Stimulated activated CD4-positive, alpha-beta T cell treated with anti-CD3 and anti-CD28 coated beads, Interleukin-1b, Interleukin-23, amount 100 ng/mL, for 48 hours (primary cell): ENCODE results near the gene SRSF1.

Experiments used
- DNase-seq: peaks from one replicate; pipeline ENCODE4 v3.0.0-alpha.2; 2020

Gene SRSF1

DNA sequence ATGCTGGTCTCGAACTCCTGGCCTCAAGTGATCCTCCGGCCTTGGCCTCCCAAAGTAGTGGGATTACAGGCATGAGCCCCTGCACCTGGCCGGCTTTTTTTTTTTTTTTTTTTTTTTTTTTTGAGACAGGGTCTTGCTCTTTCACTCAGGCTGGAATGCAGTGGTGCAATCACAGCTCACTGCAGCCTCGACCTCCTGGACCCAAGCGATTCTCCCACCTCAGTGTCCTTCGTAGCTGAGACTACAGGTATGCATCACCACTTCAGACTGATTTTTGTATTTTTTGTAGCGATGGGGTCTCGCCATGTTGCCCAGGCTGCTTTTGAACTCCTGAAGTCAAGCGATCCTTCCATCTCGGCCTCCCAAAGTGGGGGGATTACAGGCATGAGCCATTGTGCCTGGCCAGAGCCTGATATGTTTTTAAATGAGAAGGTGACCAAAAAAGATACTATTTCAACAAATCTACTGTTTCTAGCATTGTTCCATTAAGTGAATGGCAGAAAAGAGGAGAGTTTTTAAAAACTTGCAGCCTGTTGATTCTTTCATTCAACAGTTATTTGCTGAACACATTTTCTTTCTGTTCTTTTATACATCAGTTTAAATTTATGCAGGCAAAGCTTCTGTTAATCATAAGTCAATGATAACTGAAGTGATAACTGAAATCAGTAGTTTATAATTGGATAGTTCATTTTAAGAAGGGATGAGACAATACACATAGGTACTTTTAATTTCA, 3.2 kb upstream of the SRSF1 start:
- no peak for DNase-seq

DNA sequence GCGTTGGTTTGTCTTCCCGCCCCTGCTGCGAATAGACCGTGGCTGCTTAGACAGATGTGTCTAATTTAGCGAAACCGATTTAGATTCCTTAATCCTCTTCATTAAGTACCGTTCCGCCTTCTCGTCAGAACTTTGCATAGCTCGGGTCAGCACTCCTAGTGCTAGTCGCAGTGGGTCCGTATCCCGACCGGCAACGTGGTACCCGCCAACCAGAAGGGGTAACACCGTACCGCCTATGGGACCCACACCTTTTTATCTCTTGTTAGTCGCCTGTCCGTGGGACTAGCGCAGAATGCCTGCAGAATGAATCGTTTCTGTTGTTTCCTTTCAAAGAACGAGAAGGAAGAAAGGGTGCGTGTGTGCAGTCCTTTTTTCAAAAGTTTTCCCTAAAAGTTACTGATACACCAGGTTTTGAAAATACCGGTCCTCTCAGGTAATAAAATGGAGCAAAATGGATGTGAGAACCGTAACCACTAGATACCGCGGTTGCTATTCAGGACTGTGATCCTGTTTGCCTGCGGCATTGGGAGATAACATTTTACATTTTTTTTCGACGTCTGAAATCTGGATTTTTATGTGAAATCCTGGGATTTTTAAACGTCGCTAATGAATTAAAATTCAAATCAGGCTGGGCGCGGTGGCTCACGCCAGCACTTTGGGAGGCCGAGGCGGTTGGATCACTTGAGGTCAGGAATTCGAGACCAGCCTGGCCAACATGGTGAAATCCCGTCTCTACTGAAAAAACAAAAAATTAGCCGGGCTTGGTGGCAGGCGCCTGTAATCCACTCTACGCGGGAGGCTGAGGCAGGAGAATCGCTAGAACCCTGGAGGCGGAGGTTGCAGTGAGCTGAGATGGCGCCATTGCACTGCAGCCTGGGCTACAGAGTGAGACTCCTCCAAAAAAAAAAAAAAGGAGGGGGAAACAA, 998 bp upstream of the SRSF1 start:
- peak; percentile 25 for DNase-seq

DNA sequence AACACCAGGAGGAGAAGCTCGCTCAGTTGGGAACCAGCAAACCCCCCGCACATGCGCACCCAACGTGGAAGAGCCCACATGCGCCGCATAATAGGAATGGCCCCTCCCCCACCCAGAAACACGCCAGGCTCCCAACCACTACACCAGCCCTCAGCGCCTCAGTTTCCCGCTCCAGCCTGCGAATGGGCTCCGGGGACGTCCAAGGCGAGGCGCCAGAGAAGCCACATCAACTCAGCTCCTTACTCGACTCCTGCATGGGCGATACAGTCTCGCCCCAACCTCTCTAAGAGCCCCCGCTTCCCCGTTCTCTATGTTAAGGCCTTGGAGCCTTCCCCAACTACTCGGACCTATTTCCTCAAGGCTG, 504 bp downstream of the SRSF1 start:
- DNase-seq, result peak; percentile 70

DNA sequence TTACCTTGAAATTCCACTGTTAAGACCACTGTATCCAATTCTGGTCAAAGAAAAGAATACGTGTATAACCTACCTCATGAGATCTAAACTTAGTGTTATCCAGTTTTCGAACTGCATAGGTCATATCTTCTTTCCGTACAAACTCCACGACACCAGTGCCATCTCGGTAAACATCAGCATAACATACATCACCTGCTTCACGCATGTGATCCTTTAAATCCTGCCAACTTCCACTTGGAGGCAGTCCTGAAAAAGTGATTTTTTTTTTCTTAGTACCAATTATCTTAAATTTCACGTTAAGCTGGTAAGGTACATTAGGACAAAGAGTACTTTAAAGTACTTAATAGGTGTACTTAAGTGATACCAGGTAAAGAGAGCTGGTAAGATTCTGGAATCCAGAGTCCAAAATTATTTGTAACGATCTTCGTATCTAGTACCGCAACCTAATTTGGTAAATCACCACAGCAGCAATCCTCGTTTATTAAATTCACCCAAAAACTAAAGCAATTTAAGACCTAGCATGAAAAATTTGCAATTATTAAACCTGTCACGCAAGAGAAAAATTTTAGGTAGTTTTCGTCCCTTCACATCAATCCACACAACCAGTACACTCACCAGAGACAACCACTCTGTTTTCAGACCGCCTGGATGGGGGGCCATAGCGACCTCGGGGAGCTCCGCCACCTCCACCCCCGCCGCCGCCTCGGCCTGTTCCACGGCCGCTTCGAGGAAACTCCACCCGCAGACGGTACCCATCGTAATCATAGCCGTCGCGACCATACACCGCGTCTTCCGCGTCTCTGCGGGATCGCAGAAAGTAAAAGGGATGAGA, 1.1 kb downstream of the SRSF1 start:
- DNase-seq, result no peak

DNA sequence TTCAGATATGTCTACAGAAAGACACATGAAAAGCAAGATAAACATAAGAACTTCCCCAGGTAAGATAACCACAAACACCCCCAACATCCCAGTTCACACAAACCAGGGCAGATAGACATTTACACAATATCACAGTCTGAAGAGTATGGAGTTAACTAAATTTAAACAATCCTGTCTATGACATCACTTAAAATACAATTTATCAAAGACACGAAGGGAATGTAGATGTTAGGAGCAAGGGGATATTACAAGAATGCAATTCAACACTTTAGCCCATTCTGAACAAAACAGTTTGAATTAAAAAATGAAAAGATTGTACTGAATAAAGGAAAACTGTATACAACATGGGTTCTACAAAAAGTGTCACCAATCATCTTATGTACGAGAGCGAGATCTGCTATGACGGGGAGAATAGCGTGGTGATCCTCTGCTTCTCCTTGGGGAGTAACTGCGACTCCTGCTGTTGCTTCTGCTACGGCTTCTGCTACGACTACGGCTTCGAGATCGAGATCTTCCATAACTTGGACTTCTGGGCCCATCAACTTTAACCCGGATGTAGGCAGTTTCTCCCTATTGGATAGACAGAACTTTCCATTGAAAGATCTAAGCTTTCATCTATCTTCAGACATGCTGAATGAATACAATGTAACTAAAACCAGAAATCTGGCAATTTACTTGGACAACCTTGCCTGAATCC, 1.9 kb downstream of the SRSF1 start:
- DNase-seq, result no peak

DNA sequence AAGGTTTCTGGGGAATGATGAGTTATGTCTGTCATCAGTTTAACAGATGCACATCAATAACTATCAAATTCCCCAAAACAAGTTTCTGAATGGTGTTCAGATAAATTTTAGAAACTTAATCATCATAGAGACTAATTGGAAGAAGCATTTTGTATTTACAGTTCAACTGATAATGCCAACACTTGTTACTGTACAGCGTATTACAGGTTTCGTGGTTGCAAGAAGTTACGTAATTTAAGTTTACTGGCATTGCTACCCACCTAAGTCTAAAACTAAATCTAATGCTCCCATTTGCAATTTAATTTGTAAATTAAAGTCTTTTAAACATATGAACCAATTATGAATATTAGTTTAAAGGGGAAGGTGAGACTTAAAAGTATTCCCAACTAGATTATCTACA, 3.0 kb downstream of the SRSF1 start:
- no peak for DNase-seq

DNA sequence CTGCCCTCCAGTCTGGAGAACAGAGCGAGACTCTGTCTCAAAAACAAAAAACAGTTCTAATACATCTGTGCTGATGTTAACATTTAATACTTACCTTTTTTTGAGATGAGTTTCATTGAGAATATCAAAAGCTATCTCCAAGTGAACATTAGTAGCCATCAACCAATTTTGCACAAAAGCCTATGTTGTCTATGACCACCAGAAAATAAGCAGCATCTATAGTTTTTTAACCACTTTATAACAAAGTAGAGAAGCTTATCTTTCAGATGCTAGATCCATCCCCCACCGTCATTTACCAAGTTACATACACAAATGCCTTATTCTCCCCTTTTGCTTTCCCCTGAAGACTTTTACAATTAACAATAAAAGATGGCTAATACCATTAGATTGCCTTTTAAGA, 4.1 kb downstream of the SRSF1 start:
- DNase-seq, result no peak

DNA sequence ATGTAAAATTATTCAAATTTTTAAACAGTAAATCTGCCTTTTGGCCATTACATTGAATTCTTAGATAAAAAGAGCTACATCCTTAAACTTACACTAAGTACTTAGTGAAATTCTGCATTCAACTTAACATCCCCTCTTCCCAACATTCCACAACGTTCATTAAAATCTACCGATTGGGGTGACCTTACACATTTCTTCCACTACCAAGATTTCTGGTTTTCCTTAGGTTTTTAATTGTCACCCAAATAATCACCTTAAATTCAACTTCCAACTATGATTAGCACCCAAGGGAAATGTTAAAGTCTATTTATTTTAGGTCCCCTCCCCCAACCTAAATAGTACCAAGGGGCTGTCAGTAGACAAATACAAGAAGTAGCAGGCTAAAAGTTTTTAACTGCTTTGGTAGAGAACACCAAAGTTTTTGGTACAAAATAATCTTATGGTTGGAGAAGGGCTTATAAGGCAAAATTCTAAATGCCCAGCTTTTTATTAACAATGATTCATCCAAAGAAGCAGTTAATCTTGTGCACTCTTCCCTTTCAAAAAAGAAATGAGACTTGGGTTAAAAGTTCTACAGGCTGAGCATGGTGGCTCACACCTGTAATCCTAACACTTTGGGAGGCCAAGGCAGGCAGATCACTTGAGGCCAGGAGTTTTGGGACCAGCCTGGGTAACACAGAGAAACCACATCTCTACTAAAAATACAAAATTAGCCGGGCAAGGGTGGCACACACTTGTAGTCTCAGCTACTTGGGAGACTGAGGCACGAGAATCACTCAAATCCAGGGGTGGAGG, 4.7 kb downstream of the SRSF1 start:
- DNase-seq, result no peak

DNA sequence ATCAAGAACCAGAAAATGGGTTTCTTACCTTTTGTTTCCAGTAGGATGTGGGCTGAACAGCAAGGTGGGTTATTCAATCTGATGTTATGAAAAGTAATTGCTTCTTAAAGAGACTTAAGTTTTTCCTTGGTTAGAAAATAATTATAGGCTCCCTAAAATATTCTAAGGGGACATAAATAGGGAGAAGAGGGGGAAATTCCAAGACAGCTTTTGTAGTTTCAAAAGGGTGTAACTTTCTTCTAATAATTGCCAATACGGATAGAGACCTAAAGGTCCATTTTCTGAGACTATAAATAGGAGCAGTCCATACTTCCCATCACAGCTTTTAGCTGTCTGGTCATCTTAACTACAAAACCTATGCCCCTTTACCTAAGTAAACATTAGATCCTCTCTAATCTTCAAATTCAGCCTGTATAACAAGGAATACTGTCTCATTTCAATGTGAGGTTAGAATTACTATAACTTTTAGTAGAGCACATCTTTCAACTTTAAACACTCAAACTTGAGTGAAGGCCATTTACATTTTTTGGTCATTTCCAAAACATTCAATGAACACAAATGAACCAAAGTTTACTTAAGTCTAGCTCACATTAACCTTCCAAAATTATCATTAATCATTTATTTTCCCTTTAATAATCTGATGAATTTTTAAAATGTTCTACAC, 5.5 kb downstream of the SRSF1 start:
- no peak for DNase-seq

DNA sequence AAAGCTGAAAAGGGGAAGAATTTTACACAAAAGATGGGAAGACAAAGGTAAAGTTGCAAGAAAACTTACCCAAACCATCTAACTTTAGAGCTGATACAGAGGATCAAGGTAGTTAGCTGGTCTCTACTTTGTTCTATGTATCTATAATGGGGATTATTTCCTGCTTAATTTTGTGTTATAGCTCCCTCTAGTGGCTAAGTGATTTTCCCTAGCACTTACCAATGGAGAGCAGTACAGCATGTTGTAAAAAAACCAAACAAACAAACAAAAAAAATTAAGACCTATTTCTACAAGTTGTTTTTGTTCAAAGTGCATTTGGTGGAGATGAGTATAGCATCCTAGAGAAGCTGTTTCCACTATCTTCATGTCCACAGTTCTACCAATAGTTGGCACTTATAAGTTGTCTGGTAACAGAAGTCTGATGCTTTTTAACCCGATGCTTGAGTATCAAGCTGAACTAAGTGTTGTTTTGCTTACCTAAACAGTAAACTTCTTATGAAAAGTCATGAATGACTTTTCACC, 7.5 kb downstream of the SRSF1 start:
- no peak for DNase-seq

DNA sequence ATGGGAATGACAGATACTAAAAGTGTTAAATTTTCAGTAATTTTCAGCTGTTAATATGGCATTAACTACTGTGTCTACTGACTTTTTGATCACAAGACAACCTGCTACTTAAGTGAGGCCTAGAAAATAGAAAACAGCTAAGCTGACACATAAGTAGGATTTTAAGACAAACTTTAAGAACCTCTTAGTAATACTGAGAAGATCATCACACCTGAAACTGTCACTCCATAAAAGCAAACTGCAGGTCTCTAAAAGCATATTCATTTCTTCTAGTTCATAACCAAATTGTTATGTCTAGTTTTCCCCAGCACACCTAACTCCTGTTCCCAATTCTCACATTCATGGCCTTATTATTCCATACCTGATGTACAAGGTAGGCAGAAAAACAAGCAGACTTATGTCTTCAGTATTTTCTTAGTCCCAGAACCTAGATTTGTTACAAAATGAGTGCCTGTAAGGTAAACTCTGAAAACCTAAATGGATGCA, 8.0 kb downstream of the SRSF1 start:
- DNase-seq, result no peak

DNA sequence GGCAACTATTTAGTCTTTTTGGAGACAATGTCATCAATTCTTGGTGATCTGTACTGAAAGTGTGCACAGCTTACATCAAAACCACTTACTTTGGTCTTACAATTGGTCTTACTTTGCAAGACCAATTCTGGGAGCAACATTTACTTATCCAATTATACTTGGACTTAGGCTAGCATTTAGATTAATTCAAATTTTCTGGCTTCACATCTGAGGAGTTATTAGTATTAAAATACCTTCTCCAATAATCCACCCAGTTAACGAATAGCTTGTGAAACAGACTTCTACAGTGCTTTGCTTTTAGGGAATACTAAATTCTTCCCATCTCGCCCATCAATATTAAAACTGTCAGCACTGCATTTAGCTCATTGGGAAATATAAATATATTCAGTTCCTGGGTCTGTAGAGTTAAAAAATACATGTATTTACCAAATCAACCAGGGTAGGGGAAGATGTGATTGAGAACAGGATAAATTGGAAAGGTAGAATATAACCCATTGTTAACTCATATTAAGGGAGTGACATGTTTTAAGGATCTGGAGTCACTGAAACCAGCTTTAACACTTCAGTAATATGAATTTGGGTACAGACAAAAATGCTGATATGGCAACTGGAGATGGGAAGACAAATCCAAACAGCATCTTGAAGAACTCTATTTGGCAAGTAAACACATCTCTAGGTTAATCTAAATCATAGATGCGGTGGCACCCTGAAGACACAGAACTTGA, 9.8 kb downstream of the SRSF1 start:
- no peak for DNase-seq

DNA sequence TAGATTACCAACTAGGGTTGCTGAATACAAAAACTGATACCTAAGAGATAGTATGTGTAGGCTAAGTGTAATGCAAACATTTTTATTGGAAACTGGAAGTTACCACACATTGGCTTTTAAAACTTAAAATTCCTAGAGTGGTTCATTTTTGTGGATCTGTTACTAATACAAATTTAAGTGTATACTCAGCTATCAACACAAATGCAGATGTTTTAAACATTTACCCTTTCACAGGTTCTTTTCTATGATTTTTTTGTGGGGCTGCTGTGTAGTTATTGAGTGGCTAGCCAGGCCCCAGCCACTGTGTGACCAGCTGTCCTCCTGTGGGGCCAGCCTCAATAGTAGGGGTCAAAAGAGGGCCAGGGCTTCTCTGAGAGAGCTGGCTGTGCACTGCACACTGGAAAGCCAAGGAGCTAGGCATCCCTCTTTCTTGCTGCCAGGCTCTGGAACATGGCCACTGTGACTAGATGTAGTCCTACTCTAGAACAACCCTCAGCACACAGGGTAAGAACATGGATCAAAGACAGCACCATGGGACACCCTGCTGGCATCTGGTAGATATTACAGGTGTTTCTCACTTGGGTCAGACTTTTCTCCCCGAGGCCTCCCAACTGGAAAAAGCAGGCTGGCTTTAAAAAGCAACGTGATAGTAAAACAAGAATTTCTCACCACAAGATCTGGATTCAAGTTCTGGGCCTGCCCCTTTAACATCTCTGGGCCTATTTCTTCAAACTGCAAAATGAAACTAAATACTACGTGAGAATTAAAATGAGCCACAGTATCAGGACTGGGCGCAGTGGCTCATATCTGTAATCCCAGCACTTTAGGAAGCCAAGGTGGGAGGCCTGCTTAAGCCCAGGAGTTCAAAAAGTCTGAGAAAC, 11.7 kb downstream of the SRSF1 start:
- peak; percentile 67 for DNase-seq

DNA sequence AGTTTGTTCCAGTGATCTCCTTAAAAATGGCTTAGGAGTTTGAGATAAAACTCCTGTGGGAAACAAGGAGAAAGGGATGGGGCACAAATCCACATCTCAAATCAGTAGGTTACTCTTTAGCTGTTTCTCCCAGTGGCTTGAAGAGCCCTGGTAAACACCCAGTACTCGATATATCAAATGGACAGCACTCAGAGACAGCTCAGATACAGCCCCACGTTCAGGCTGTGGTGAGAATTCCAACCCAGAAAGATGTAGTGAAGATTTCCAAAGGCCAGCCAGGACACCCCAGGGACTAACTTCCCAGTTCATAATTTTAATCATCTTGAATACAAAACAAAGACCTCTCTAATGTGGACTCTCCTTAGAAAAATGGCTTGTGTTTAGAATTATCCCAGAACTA, 12.6 kb downstream of the SRSF1 start:
- no peak for DNase-seq

DNA sequence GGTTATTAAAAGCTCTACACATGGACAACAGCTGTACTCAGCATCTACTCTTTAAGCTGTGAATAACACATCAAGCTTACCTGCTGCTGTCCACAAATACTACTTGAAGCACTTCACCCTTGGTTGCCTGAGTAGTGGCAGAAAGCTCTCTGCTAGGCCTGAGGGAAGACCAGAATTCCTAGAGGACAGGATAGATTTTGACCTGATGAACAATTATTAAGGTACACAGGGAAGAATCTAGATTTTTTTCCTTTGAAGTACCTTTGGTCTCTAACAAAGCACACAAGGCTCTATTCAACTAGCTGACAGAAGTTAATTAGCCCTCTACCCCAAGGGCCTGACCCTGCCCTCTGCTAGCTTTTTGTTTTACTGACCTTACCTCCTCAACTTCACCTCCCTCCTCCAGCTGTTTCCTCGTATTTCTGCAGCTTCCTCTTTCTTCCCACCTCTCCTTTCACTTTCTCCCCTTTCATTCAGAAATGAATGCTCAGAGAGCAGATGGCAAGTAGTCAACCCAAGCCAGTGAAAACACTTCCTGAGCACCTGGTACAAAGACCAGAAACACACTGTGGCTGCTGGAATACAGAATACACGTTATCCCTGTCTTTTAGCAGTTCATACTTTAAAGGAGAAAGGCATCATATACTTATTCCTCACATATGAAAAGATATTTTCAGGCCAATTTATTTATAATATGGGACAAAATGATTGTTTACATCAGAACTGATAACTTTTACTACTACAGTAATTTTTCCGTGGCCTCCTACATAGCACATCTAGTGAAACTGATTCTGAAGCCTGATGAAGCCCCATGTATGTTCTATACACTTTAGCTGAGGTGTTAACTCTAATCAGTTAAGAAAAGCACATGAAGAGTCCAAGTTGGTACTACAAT, 13.3 kb downstream of the SRSF1 start:
- no peak for DNase-seq

DNA sequence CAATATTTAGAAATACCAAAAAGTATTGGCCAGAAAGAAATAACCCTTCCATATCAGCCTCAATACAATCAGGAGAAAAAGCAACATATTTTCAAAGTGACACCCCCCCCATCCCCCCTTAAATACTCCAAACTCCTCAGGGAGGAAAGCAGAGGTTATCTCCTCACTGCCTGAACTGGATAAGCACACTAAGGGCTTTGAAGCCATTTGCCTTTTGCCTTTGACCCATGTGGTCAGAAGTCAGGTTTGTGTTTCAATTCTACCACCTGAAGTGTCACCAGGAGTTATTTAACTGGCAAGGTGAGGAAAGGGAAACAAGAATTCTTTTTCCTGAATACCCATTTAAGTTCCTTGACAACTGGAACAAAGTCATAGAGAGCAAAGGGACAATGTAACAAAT, 15.5 kb downstream of the SRSF1 start:
- no peak for DNase-seq

DNA sequence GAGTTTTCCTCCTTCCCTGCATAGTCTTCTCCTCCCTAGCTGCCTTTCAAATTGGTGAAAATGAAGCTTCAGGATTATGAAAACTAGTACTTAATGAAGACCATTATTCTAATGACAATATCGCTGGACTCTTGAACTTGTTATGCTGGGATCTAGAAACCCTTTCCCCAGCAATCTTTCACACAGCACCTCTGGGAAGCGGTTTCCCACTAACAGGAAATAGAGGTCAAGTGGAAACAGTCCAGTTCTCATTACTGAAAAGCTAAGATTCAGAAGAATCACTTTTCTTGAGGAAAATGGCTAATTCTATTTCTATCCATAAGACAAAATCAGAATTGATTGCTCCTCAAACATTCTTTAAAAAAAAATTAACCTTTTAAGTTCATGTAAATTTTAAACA, 17.0 kb downstream of the SRSF1 start:
- no peak for DNase-seq
